Upper lobe of left lung (tissue), 4 donors: ENCODE measurements around the gene SNED1.

Source experiments
- EP300 ChIP-seq, 4 donors: sonication (generic); formaldehyde crosslinking; IDR thresholded peaks; one replicate each; pipeline ENCODE4 v1.5.1; 2017; ENCODE audit warnings: antibody characterized with exemption in 4 of 4, control low read depth in 2 of 4
- POLR2A ChIP-seq, 4 donors: fragments of 450-650 bp; IDR thresholded peaks; one replicate each; pipeline ENCODE4 v1.5.1; 2016 to 2017; ENCODE audit warnings: antibody characterized with exemption in 4 of 4, mild to moderate bottlenecking in 2 of 4
- POLR2AphosphoS5 ChIP-seq, 2 donors: sonication (generic); formaldehyde crosslinking; IDR thresholded peaks; one replicate each; pipeline ENCODE4 v1.5.1; 2017; ENCODE audit warnings: antibody characterized with exemption in 2 of 2
- TF ChIP-seq, protein P1 (sequence below), 6 experiments: fragments of 450-650 bp in 4 of 6; fragments of 200-600 bp in 2 of 6; sonication (generic) in 2 of 6; IDR thresholded peaks; one replicate each; pipeline ENCODE4 v1.5.1; 2016 to 2019; ENCODE audit warnings: antibody characterized with exemption in 6 of 6

DNA sequence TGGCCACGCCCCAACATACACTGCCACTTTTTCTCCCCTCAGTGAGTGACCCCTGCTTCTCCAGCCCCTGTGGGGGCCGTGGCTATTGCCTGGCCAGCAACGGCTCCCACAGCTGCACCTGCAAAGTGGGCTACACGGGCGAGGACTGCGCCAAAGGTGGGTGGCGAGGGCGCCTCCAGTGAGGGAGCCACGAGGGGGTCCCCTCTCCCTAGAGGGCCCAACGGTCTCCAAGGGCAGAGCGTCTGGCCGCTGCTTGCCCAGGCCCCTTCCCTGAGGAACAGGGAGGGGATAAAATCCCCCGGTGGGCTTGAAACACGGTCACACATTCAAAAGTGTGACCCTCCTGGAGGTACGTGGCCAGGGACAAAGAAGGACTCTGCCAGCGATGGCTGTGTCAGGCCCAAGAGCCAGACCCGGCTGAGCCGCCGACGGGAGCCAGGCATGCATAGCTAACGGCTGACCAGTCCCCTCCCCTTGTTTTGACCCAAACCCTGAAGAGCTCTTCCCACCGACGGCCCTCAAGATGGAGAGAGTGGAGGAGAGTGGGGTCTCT lies 66.5 kb downstream of the SNED1 start:
- TF ChIP-seq, protein P1, sequence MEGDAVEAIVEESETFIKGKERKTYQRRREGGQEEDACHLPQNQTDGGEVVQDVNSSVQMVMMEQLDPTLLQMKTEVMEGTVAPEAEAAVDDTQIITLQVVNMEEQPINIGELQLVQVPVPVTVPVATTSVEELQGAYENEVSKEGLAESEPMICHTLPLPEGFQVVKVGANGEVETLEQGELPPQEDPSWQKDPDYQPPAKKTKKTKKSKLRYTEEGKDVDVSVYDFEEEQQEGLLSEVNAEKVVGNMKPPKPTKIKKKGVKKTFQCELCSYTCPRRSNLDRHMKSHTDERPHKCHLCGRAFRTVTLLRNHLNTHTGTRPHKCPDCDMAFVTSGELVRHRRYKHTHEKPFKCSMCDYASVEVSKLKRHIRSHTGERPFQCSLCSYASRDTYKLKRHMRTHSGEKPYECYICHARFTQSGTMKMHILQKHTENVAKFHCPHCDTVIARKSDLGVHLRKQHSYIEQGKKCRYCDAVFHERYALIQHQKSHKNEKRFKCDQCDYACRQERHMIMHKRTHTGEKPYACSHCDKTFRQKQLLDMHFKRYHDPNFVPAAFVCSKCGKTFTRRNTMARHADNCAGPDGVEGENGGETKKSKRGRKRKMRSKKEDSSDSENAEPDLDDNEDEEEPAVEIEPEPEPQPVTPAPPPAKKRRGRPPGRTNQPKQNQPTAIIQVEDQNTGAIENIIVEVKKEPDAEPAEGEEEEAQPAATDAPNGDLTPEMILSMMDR (IDR thresholded peaks at IDR 0.05), result no peak
- TF ChIP-seq EP300 (IDR thresholded peaks at IDR 0.05), result no peak
- no peak for TF ChIP-seq POLR2AphosphoS5 (IDR thresholded peaks at IDR 0.05)
- no peak for TF ChIP-seq POLR2A (IDR thresholded peaks at IDR 0.05)
